ENCODE data around the gene SFXN5.

The SFXN5 gene

GRCh38 chr2:72959995-72960981 lies 111.2 kb downstream of the SFXN5 start:
- DNase-seq (ENCODE audit: extremely low read depth in 1 of 2, low read depth in 1 of 2), result no peak

GRCh38 chr2:72959554-72959953 lies 112.0 kb downstream of the SFXN5 start:
- DNase-seq (ENCODE audit: extremely low read depth in 1 of 2, low read depth in 1 of 2), result no peak

GRCh38 chr2:72958542-72959385 lies 112.7 kb downstream of the SFXN5 start:
- DNase-seq (ENCODE audit: extremely low read depth in 1 of 2, low read depth in 1 of 2), result no peak

GRCh38 chr2:72956936-72957335 lies 114.6 kb downstream of the SFXN5 start:
- no peak for DNase-seq (ENCODE audit: extremely low read depth in 1 of 2, low read depth in 1 of 2)

DNA sequence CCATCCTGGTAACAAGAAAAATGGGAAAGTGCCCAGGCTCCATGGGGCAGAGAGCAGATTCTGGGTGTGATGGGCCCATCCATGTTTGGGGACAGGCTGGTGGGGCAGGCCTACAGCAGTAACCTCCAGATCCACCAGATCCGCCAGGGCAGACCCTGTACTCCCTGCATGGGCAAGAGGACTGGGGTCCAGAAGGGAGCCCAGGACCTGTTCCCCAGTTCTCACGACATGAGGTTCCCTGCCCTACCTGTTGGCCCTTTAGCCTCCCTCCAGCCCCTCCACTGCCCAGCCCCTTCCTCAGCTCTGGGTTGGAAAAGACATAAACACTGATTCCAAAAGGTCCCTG lies 115.5 kb downstream of the SFXN5 start:
- DNase-seq (ENCODE audit: extremely low read depth in 1 of 2, low read depth in 1 of 2), result no peak

GRCh38 chr2:72955228-72956049 lies 116.1 kb downstream of the SFXN5 start:
- no peak for DNase-seq (ENCODE audit: extremely low read depth in 1 of 2, low read depth in 1 of 2)

DNA sequence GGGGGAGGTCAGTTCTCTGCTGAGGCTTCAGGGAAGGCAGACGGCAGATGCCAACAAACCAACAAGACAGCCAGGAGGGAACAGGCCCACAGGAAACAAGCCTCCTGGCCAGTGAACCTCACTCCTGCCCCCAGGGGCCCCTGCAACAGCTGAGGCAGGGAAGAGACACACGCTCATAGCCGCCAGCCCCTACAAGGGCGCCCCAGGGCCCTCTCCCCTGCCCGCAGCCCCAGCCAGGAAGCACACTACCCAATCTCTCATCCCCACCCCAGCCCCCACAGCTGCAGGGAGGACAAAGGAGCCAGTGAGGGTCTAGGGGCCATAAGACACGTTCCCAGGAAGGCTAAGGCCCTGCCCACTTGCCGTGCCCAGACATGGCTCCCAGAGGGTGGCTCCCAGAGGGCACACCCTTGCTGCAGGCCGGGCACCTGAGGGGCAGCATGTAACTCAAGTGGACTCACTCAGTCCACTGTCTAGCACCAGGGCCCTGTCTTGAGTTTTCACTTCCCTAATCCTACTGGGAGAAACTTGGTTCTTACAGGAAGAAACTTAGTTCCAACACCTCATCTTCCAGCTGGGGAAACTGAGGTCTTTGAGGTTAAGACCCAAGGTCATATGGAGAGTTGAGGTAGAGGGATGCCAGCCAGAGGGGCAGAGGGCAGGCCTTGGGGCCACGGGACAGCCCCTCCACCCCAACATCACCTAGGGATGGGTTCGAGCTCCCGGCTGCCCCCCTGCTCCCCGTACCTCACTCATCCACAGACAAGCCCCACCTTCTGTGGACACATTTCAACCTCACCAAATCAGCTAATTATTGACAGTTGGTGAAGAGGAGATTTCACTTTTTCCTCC lies 116.9 kb downstream of the SFXN5 start:
- no peak for DNase-seq (ENCODE audit: extremely low read depth in 1 of 2, low read depth in 1 of 2)

- DNase-seq (ENCODE audit: extremely low read depth in 1 of 2, low read depth in 1 of 2), result no peak
Measured at GRCh38 chr2:72953976-72954375, 117.5 kb downstream of the SFXN5 start.

GRCh38 chr2:72953528-72953927 lies 118.0 kb downstream of the SFXN5 start:
- DNase-seq (ENCODE audit: extremely low read depth in 1 of 2, low read depth in 1 of 2), result no peak

DNA sequence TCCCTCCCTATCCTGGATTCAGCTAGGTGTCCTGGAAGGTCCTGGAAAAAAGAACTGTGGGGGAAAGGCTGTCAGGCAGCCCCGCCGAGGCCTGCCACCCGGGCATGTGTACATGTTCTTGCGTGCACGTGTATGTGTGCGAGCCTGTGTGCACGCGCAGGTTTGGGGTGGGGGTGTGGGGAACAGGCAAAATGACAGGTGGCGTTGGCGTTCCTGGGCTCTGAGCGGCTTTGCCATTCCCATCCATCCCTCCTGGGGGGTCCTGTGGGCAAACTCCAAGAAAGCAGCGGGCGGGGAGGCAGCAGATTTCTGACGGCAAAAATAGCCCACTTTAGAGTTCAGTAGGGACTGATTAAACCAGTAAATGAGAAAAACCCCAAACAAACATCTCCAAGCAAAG lies 118.6 kb downstream of the SFXN5 start:
- DNase-seq (ENCODE audit: extremely low read depth in 1 of 2, low read depth in 1 of 2), result no peak

- no peak for DNase-seq (ENCODE audit: extremely low read depth in 1 of 2, low read depth in 1 of 2)
Measured at GRCh38 chr2:72952110-72952823, 119.2 kb downstream of the SFXN5 start.

GRCh38 chr2:72951303-72952095 lies 120.0 kb downstream of the SFXN5 start:
- DNase-seq (ENCODE audit: extremely low read depth in 1 of 2, low read depth in 1 of 2), result no peak

DNA sequence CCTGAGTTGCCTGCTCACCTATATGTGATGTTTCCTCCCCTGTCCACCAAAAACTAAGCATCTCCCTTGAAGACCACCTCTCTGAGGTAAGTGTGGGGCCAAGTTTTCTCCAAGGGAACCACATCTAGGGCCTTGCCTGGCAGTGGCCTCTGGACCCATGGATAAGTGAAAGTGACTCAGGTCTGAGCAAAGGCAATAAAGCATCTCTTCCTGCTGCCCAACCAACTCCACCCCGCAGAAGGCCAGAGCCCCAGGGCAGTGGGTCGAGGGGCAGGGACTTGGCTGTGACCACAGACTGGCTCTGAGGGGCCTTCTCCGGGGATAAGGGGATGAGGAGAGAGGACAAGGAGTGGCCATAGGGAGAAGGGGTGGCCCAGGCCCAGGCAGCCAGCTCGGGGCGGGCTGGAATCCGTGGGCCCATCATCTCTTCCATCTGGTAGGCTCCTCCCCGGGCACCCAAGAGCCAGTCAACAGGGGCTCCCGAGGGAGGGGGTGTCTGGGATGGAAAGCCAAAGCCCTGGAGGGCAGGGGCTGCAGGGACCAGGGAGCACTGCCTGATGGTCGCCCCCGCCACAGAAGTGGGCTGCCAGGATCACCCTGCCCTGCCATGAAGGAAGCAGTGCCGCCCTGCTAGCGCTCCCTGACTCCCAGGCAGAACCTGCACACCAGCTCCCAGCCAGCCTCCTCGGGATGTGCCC lies 120.8 kb downstream of the SFXN5 start:
- no peak for DNase-seq (ENCODE audit: extremely low read depth in 1 of 2, low read depth in 1 of 2)

- DNase-seq (ENCODE audit: extremely low read depth in 1 of 2, low read depth in 1 of 2), result no peak
Measured at GRCh38 chr2:72949642-72950041, 121.9 kb downstream of the SFXN5 start.

GRCh38 chr2:72949045-72949444 lies 122.5 kb downstream of the SFXN5 start:
- no peak for DNase-seq (ENCODE audit: extremely low read depth in 1 of 2, low read depth in 1 of 2)

GRCh38 chr2:72947952-72948830 lies 123.3 kb downstream of the SFXN5 start:
- DNase-seq (ENCODE audit: extremely low read depth in 1 of 2, low read depth in 1 of 2), result no peak

DNA sequence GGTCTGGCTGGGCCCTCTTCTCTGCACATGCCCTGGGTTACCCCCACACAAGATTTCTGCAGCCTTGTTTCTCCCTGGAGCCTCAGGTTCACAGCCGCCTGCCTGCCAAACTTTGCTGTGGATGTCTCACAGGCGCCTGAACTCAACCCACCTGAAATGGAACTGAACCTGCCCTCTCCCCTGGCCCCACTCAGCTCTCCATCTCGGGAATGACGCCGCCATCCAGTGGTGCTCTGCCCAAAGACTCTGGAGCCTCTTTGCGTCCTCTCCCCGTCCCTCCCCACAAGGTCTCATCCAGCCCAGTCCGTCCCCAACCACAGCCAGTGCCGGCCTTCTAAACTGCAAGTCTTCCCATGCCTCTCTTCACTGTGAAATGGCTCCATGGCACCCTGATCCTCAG lies 125.0 kb downstream of the SFXN5 start:
- no peak for DNase-seq (ENCODE audit: extremely low read depth in 1 of 2, low read depth in 1 of 2)
